Panc1 (cell line): ENCODE data around the gene RFT1.

ENCODE experiments used
- POLR2AphosphoS5 ChIP-seq: IDR thresholded peaks from 2 replicates; pipeline ENCODE4 v1.6.1; 2012; ENCODE audit warnings: mild to moderate bottlenecking, low read depth, low read length, moderate library complexity
- TCF7L2 ChIP-seq: IDR thresholded peaks from 2 replicates; pipeline ENCODE4 v1.6.1; 2011; ENCODE audit warnings: mild to moderate bottlenecking, low read depth, low read length, inconsistent platforms
- TF ChIP-seq, protein P1 (sequence below): fragments of 450-650 bp; IDR thresholded peaks from 2 replicates; pipeline ENCODE4 v1.5.1; 2017; ENCODE audit warnings: mild to moderate bottlenecking
- TF ChIP-seq, protein P2 (sequence below), 2 experiments: IDR thresholded peaks; 2 replicates each; pipeline ENCODE4 v1.6.1; 2011 to 2012; ENCODE audit warnings: low read depth in 2 of 2, control low read depth in 1 of 2, low read length in 1 of 2, mild to moderate bottlenecking in 1 of 2, moderate library complexity in 1 of 2; ENCODE audit not compliant: insufficient read depth in 1 of 2

DNA sequence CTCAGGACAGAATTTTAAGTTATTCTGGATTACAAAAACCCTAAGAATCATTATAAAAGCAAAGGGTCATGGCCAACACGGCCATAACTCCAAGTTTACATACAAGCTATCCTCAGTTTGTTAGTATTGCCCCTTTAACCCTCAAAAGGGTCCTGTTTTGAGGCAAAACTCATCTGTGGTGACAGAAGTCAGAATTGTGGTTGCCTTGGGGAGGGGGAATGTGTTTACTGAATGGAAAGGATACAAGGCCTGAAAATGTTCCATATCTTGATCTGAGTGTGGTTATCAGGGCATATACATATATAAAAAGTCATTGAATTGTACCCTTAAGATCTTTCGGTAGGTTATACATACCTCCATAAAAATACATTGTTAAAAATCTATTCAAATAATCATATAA, 86.5 kb downstream of the RFT1 start:
- TF ChIP-seq POLR2AphosphoS5, result no peak
- TF ChIP-seq, protein P1, sequence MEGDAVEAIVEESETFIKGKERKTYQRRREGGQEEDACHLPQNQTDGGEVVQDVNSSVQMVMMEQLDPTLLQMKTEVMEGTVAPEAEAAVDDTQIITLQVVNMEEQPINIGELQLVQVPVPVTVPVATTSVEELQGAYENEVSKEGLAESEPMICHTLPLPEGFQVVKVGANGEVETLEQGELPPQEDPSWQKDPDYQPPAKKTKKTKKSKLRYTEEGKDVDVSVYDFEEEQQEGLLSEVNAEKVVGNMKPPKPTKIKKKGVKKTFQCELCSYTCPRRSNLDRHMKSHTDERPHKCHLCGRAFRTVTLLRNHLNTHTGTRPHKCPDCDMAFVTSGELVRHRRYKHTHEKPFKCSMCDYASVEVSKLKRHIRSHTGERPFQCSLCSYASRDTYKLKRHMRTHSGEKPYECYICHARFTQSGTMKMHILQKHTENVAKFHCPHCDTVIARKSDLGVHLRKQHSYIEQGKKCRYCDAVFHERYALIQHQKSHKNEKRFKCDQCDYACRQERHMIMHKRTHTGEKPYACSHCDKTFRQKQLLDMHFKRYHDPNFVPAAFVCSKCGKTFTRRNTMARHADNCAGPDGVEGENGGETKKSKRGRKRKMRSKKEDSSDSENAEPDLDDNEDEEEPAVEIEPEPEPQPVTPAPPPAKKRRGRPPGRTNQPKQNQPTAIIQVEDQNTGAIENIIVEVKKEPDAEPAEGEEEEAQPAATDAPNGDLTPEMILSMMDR, result no peak
- TF ChIP-seq TCF7L2, result no peak
- TF ChIP-seq, protein P2, sequence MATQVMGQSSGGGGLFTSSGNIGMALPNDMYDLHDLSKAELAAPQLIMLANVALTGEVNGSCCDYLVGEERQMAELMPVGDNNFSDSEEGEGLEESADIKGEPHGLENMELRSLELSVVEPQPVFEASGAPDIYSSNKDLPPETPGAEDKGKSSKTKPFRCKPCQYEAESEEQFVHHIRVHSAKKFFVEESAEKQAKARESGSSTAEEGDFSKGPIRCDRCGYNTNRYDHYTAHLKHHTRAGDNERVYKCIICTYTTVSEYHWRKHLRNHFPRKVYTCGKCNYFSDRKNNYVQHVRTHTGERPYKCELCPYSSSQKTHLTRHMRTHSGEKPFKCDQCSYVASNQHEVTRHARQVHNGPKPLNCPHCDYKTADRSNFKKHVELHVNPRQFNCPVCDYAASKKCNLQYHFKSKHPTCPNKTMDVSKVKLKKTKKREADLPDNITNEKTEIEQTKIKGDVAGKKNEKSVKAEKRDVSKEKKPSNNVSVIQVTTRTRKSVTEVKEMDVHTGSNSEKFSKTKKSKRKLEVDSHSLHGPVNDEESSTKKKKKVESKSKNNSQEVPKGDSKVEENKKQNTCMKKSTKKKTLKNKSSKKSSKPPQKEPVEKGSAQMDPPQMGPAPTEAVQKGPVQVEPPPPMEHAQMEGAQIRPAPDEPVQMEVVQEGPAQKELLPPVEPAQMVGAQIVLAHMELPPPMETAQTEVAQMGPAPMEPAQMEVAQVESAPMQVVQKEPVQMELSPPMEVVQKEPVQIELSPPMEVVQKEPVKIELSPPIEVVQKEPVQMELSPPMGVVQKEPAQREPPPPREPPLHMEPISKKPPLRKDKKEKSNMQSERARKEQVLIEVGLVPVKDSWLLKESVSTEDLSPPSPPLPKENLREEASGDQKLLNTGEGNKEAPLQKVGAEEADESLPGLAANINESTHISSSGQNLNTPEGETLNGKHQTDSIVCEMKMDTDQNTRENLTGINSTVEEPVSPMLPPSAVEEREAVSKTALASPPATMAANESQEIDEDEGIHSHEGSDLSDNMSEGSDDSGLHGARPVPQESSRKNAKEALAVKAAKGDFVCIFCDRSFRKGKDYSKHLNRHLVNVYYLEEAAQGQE (IDR thresholded peaks at IDR 0.05; ENCODE audit: insufficient read depth in 1 of 2, low read depth in 2 of 2, low read length in 1 of 2), result no peak
